ENCODE data around the gene FGD6. TPM values are rescaled to one million over a fixed set of nuclear protein-coding genes. Genes with fewer than 3 reads are reported as not detected.

FGD6 gene
- total and polyA plus RNA-seq, 7 donors: 4.2 to 56.6 (median 40.2) TPM

DNA sequence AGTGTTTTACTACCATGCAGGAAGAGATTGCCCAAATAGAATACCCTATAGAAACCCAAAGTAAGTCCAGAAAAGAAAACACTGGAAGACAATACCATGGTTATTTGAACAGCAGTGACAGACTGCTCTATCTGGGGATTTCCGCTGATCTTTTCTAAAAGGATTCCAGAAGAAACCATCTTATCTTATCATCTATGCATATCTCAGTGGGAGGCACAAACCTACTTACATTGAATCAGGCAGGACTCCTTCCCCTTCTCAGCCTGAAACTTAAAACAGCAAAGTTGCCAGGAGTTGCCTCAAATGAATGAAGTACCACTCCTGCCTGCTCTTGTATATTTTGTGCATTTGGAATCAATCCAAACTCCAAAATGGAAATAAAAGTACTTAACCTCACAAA is 87.2 kb downstream of the FGD6 start:
- DNase-seq: no peak
- Histone ChIP-seq H3K4me3 (no peak overlapping the region), H3K27me3 (no peaks in the 10 kb centered on the region), H3K27ac (no peak overlapping the region), H3K4me1 (no peaks in the 10 kb centered on the region), H3K36me3 (peaks cover 4 to 41% (median 7%) of the 10 kb centered on the region in 4 donors), H3K9me3 (no peaks in the 10 kb centered on the region)
- intact Hi-C loops (cut with DNase I): no loop called here
- WGBS, 2 donors: 91 to 93% methylated on average over 1 of the region's 1 CpG
- TF ChIP-seq, protein P1, sequence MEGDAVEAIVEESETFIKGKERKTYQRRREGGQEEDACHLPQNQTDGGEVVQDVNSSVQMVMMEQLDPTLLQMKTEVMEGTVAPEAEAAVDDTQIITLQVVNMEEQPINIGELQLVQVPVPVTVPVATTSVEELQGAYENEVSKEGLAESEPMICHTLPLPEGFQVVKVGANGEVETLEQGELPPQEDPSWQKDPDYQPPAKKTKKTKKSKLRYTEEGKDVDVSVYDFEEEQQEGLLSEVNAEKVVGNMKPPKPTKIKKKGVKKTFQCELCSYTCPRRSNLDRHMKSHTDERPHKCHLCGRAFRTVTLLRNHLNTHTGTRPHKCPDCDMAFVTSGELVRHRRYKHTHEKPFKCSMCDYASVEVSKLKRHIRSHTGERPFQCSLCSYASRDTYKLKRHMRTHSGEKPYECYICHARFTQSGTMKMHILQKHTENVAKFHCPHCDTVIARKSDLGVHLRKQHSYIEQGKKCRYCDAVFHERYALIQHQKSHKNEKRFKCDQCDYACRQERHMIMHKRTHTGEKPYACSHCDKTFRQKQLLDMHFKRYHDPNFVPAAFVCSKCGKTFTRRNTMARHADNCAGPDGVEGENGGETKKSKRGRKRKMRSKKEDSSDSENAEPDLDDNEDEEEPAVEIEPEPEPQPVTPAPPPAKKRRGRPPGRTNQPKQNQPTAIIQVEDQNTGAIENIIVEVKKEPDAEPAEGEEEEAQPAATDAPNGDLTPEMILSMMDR (IDR thresholded peaks at IDR 0.05): no peak
- no peak for TF ChIP-seq POLR2AphosphoS5 (IDR thresholded peaks at IDR 0.05)
- no peak for TF ChIP-seq POLR2A (IDR thresholded peaks at IDR 0.05)
- no peak for TF ChIP-seq EP300 (IDR thresholded peaks at IDR 0.05)

DNA sequence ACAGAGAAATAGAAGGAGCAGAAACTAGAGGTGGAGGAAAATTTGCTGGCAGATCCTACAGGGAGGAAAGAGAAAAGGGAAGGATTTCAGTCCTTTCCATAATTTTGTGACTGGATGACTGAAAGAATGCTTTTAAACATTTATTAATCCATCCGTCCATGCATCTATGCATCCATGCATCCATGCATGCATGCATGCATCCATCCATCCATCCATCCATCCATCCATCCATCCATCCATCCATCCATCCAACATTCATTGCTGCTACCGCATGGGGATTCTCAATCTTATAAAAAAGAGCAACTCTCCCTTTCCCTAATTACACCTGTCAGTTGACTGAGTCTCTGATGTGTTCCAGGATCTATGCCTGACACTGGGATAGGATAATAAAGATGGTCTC is 88.2 kb downstream of the FGD6 start:
- intact Hi-C loops (cut with DNase I): no loop called here
- no peak for DNase-seq
- Histone ChIP-seq H3K27ac (no peak overlapping the region), H3K27me3 (no peaks in the 10 kb centered on the region), H3K36me3 (peaks cover 0 to 31% (median 2%) of the 10 kb centered on the region in 4 donors), H3K4me3 (no peak overlapping the region), H3K9me3 (no peaks in the 10 kb centered on the region), H3K4me1 (peaks cover 0 to under 1% (median 0%) of the 10 kb centered on the region in 4 donors)
- 98 to 100% methylated on average over 2 of the region's 2 CpGs for WGBS, 2 donors
- no peak for TF ChIP-seq EP300 (IDR thresholded peaks at IDR 0.05)
- TF ChIP-seq POLR2AphosphoS5 (IDR thresholded peaks at IDR 0.05): no peak
- TF ChIP-seq POLR2A (IDR thresholded peaks at IDR 0.05): no peak
- TF ChIP-seq, protein P1 (IDR thresholded peaks at IDR 0.05): no peak

DNA sequence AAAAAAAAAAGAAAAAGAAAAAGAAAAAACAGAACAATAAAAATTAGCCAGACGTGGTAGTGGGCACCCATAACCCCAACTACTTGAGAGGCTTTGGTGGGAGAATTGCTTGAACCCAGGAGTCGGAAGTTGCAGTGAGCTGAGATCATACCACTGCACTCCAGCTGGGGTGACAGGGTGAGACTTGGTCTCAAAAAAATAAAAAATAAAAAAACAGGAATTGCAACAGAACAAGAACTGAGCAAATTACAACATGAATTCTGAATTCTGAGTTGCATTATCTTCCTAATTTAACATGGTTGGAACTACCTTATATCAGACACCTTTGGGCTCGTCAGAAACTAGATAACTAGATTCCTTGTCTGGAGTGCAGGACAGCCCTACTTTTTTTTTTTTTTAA is 90.5 kb downstream of the FGD6 start:
- Histone ChIP-seq H3K27me3 (no peaks in the 10 kb centered on the region), H3K4me1 (peaks cover 0 to 5% (median 4%) of the 10 kb centered on the region in 4 donors), H3K36me3 (peaks cover 0 to 10% (median 0%) of the 10 kb centered on the region in 4 donors), H3K9me3 (no peaks in the 10 kb centered on the region), H3K27ac (no peak overlapping the region), H3K4me3 (no peak overlapping the region)
- intact Hi-C loops (cut with DNase I): no loop called here
- WGBS, 2 donors: 89 to 91% methylated on average over 3 of the region's 3 CpGs
- no peak for TF ChIP-seq POLR2AphosphoS5 (IDR thresholded peaks at IDR 0.05)
- TF ChIP-seq POLR2A (IDR thresholded peaks at IDR 0.05): no peak
- no peak for TF ChIP-seq EP300 (IDR thresholded peaks at IDR 0.05)
- TF ChIP-seq, protein P1 (IDR thresholded peaks at IDR 0.05): no peak
- no peak for DNase-seq

DNA sequence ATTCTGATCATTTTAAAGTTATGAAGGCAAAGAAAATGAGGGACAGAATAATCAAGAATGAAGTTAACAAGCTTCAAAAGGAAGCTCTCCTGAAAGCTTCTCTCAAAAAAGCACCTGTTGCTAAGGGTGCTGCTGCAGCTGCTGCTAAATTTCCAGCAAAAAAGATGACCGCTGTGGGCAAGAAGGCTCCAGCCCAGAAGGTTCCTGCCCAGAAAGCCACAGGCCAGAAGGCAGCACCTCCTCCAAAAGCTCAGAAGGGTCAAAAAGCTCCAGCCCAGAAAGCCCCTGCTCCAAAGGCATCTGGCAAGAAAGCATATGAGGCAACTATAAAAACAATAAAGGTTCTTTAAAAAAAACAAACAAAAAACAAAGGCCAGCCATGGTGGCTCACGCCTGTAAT is 91.2 kb downstream of the FGD6 start:
- Histone ChIP-seq H3K27ac (no peak overlapping the region), H3K36me3 (peaks cover 0 to 10% (median 0%) of the 10 kb centered on the region in 4 donors), H3K27me3 (no peaks in the 10 kb centered on the region), H3K9me3 (no peaks in the 10 kb centered on the region), H3K4me3 (no peak overlapping the region), H3K4me1 (peaks cover 0 to 5% (median 4%) of the 10 kb centered on the region in 4 donors)
- TF ChIP-seq POLR2A (IDR thresholded peaks at IDR 0.05) (no peak), EP300 (IDR thresholded peaks at IDR 0.05) (no peak), POLR2AphosphoS5 (IDR thresholded peaks at IDR 0.05) (no peak)
- TF ChIP-seq, protein P1 (IDR thresholded peaks at IDR 0.05): no peak
- intact Hi-C loops (cut with DNase I): no loop called here
- WGBS, 2 donors: 91% methylated on average over 2 of the region's 2 CpGs
- no peak for DNase-seq

DNA sequence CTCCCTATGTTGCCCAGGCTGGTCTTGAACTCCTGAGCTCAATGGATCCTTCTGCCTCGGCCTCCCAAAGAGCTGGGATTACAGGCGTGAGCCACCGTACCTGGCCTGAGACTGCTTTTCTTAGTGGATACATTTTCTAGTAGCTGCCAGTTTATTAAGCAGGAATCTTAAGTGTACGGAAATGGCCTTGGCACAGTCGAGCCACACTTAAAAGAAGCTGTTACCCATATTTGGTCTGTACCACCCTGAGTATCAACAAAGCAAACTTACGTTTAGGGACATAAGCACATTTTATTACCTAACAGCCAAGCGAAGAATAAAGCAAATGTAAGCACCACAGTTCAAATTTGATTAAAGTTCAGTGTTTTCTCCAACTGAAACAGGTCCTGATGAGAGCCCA is 93.2 kb downstream of the FGD6 start:
- WGBS, 2 donors: 24 to 72% methylated on average over 7 of the region's 7 CpGs
- H3K27ac ChIP-seq: peak overlapping the region; percentile 65 to 78 (median 68)
- intact Hi-C loops (cut with DNase I): no loop called here
- H3K36me3 ChIP-seq: peaks cover 0 to 10% (median 0%) of the 10 kb centered on the region in 4 donors
- no peaks in the 10 kb centered on the region for H3K9me3 ChIP-seq
- TF ChIP-seq EP300 (IDR thresholded peaks at IDR 0.05) (peak in 1 of 4 donors; percentile 16), POLR2A (IDR thresholded peaks at IDR 0.05) (no peak), POLR2AphosphoS5 (IDR thresholded peaks at IDR 0.05) (peak in 2 of 4 donors; percentile 7 to 30)
- no peak overlapping the region for H3K4me3 ChIP-seq
- no peak for DNase-seq
- no peaks in the 10 kb centered on the region for H3K27me3 ChIP-seq
- H3K4me1 ChIP-seq: peaks cover 0 to 5% (median 4%) of the 10 kb centered on the region in 4 donors

All from sigmoid colon (tissue), 7 donors.